GM23338 (cell line): Measurements from ENCODE around the gene RSPH3. TPM values are rescaled to one million over a fixed set of nuclear protein-coding genes. Genes with fewer than 3 reads are reported as not detected.

Source experiments
- CREB1 ChIP-seq: fragments of 250-450 bp; sonication (Bioruptor Pico); IDR thresholded peaks from 2 replicates; pipeline ENCODE4 v1.5.0; 2020; ENCODE audit warnings: low read depth, mild to moderate bottlenecking, moderate library complexity
- EZH2 ChIP-seq: fragments of 200-600 bp; sonication (generic); IDR thresholded peaks from one replicate; pipeline ENCODE4 v1.8.0; 2017; ENCODE audit warnings: antibody characterized with exemption, mild to moderate bottlenecking, low read depth; ENCODE audit not compliant: unreplicated experiment
- EZH2phosphoT487 ChIP-seq: fragments of 200-600 bp; sonication (generic); IDR thresholded peaks from one replicate; pipeline ENCODE4 v1.8.1; 2018; ENCODE audit warnings: antibody characterized with exemption; ENCODE audit not compliant: unreplicated experiment
- JUNB ChIP-seq: IDR thresholded peaks from one replicate; pipeline ENCODE4 v1.6.1; 2016; ENCODE audit warnings: antibody characterized with exemption; ENCODE audit not compliant: unreplicated experiment
- POLR2AphosphoS5 ChIP-seq: IDR thresholded peaks from 2 replicates; pipeline ENCODE4 v1.6.1; 2016; ENCODE audit warnings: antibody characterized with exemption, low read depth
- STAT1 ChIP-seq: IDR thresholded peaks from one replicate; pipeline ENCODE4 v1.6.1; 2016; ENCODE audit warnings: antibody characterized with exemption; ENCODE audit not compliant: unreplicated experiment
- ZNF114 ChIP-seq: fragments of 250-450 bp; sonication (Bioruptor Pico); IDR thresholded peaks from 2 replicates; pipeline ENCODE4 v1.5.0; 2020; ENCODE audit warnings: mild to moderate bottlenecking, moderate library complexity
- ZNF331 ChIP-seq: fragments of 250-450 bp; sonication (Bioruptor Pico); IDR thresholded peaks from 2 replicates; pipeline ENCODE4 v1.5.0; 2020; ENCODE audit warnings: low read depth, mild to moderate bottlenecking, moderate library complexity
- polyA plus RNA-seq: library from polyadenylated mRNA; unstranded; fragments of >200 nt; fragmentation: Nextera tagmentation; extraction: Ambion mirVana; gene quantifications from 2 replicates; pipeline ENCODE4 v1.2.1, GENCODE V29; 2016
- total RNA-seq: library from RNA; depleted of rRNA; stranded (reverse); fragments of >200 nt; shearing (Covaris generic); gene quantifications from 2 replicates; pipeline ENCODE4 v1.2.3, GENCODE V29; 2014
- TF ChIP-seq, protein P1 (sequence below): fragments of 250-450 bp; sonication (Bioruptor Pico); IDR thresholded peaks from 2 replicates; pipeline ENCODE4 v1.5.0; 2020; ENCODE audit warnings: mild to moderate bottlenecking, moderate library complexity
- TF ChIP-seq, protein P2 (sequence below): IDR thresholded peaks from one replicate; pipeline ENCODE4 v1.6.1; 2018; ENCODE audit warnings: antibody characterized with exemption; ENCODE audit not compliant: unreplicated experiment

Gene RSPH3
- total and polyA plus RNA-seq, 2 experiments from 2014 or later = 1.7 to 3.9 TPM

DNA sequence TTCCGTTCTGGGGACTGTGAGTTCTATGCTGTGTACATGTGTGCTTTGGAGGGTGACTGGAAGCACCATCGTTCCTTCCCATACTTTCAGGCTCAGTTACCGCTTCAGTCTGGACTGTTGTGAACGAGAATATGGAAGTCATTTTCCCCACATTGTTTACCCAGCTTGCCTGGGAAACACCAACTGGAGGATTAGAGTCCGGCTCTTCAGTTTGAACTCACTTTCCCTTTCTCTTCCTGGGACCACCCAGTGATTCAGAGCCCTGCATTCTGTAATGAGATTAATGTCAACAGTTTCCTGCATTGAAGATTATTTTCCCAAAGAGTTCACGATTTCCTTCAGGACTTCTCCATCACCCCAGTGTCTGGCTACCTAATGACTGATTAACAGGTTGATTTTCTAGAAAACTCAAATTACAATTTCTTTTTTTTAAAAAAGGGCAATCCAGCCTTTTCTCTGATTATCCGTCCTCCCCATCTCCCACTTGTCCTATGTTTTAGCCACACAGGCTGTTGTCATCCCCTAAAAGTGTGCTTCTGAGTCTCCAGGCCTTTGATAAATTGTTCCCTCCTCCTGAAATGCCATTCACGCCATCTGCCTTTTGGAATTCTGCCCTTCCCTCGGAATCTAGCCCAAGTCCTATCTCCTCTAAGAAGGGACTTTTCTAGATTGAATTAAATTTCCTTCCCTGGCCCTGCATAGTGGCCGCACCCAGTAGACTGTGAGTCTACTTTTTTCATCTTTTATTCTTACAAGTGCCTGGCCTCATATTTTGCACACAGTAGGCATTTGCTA lies 48.1 kb upstream of the RSPH3 start (continued):
- TF ChIP-seq, protein P1, sequence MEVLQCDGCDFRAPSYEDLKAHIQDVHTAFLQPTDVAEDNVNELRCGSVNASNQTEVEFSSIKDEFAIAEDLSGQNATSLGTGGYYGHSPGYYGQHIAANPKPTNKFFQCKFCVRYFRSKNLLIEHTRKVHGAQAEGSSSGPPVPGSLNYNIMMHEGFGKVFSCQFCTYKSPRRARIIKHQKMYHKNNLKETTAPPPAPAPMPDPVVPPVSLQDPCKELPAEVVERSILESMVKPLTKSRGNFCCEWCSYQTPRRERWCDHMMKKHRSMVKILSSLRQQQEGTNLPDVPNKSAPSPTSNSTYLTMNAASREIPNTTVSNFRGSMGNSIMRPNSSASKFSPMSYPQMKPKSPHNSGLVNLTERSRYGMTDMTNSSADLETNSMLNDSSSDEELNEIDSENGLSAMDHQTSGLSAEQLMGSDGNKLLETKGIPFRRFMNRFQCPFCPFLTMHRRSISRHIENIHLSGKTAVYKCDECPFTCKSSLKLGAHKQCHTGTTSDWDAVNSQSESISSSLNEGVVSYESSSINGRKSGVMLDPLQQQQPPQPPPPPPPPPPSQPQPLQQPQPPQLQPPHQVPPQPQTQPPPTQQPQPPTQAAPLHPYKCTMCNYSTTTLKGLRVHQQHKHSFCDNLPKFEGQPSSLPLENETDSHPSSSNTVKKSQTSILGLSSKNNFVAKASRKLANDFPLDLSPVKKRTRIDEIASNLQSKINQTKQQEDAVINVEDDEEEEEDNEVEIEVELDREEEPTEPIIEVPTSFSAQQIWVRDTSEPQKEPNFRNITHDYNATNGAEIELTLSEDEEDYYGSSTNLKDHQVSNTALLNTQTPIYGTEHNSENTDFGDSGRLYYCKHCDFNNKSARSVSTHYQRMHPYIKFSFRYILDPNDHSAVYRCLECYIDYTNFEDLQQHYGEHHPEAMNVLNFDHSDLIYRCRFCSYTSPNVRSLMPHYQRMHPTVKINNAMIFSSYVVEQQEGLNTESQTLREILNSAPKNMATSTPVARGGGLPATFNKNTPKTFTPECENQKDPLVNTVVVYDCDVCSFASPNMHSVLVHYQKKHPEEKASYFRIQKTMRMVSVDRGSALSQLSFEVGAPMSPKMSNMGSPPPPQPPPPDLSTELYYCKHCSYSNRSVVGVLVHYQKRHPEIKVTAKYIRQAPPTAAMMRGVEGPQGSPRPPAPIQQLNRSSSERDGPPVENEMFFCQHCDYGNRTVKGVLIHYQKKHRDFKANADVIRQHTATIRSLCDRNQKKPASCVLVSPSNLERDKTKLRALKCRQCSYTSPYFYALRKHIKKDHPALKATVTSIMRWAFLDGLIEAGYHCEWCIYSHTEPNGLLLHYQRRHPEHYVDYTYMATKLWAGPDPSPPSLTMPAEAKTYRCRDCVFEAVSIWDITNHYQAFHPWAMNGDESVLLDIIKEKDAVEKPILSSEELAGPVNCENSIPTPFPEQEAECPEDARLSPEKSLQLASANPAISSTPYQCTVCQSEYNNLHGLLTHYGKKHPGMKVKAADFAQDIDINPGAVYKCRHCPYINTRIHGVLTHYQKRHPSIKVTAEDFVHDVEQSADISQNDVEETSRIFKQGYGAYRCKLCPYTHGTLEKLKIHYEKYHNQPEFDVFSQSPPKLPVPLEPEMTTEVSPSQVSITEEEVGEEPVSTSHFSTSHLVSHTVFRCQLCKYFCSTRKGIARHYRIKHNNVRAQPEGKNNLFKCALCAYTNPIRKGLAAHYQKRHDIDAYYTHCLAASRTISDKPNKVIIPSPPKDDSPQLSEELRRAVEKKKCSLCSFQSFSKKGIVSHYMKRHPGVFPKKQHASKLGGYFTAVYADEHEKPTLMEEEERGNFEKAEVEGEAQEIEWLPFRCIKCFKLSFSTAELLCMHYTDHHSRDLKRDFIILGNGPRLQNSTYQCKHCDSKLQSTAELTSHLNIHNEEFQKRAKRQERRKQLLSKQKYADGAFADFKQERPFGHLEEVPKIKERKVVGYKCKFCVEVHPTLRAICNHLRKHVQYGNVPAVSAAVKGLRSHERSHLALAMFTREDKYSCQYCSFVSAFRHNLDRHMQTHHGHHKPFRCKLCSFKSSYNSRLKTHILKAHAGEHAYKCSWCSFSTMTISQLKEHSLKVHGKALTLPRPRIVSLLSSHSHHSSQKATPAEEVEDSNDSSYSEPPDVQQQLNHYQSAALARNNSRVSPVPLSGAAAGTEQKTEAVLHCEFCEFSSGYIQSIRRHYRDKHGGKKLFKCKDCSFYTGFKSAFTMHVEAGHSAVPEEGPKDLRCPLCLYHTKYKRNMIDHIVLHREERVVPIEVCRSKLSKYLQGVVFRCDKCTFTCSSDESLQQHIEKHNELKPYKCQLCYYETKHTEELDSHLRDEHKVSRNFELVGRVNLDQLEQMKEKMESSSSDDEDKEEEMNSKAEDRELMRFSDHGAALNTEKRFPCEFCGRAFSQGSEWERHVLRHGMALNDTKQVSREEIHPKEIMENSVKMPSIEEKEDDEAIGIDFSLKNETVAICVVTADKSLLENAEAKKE (CRISPR knock-in tag) = no peak
- TF ChIP-seq CREB1 (CRISPR knock-in tag) (no peak), JUNB (no peak), POLR2AphosphoS5 (no peak), EZH2phosphoT487 (no peak), EZH2 (no peak), ZNF114 (CRISPR knock-in tag) (no peak), ZNF331 (CRISPR knock-in tag) (no peak), STAT1 (no peak)
- TF ChIP-seq, protein P2, sequence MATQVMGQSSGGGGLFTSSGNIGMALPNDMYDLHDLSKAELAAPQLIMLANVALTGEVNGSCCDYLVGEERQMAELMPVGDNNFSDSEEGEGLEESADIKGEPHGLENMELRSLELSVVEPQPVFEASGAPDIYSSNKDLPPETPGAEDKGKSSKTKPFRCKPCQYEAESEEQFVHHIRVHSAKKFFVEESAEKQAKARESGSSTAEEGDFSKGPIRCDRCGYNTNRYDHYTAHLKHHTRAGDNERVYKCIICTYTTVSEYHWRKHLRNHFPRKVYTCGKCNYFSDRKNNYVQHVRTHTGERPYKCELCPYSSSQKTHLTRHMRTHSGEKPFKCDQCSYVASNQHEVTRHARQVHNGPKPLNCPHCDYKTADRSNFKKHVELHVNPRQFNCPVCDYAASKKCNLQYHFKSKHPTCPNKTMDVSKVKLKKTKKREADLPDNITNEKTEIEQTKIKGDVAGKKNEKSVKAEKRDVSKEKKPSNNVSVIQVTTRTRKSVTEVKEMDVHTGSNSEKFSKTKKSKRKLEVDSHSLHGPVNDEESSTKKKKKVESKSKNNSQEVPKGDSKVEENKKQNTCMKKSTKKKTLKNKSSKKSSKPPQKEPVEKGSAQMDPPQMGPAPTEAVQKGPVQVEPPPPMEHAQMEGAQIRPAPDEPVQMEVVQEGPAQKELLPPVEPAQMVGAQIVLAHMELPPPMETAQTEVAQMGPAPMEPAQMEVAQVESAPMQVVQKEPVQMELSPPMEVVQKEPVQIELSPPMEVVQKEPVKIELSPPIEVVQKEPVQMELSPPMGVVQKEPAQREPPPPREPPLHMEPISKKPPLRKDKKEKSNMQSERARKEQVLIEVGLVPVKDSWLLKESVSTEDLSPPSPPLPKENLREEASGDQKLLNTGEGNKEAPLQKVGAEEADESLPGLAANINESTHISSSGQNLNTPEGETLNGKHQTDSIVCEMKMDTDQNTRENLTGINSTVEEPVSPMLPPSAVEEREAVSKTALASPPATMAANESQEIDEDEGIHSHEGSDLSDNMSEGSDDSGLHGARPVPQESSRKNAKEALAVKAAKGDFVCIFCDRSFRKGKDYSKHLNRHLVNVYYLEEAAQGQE = no peak
